ENCODE measurements around the gene EBF4.

Gene EBF4

GRCh38 chr20:2729791-2730190 is 37.2 kb downstream of the EBF4 start:
- no peak overlapping the region for H3K4me3 ChIP-seq (ENCODE audit: low read depth, low read length)
- H3K4me1 ChIP-seq, result no peaks in the 10 kb centered on the region
- no peak for TF ChIP-seq CTCF (IDR thresholded peaks at IDR 0.05)
- H3K27ac ChIP-seq, result no peak overlapping the region
- H3K9ac ChIP-seq, result no peak overlapping the region
- no peak overlapping the region for H2AFZ ChIP-seq
- H3K4me2 ChIP-seq (ENCODE audit: low read length), result no peak overlapping the region
- H3K27me3 ChIP-seq (ENCODE audit: control insufficient read depth, insufficient read depth, low read length), result no peaks in the 10 kb centered on the region
- no peaks in the 10 kb centered on the region for H3K9me3 ChIP-seq (ENCODE audit: control insufficient read depth, low read length)
- no peaks in the 10 kb centered on the region for H3K36me3 ChIP-seq (ENCODE audit: control insufficient read depth, insufficient read depth, low read length)
- no peaks in the 10 kb centered on the region for H3K79me2 ChIP-seq

- Histone ChIP-seq H3K27ac (no peak overlapping the region), H3K4me3 (ENCODE audit: low read depth, low read length) (no peak overlapping the region), H3K4me1 (no peaks in the 10 kb centered on the region), H3K79me2 (no peaks in the 10 kb centered on the region), H3K27me3 (ENCODE audit: control insufficient read depth, insufficient read depth, low read length) (no peaks in the 10 kb centered on the region), H3K9me3 (ENCODE audit: control insufficient read depth, low read length) (no peaks in the 10 kb centered on the region), H3K4me2 (ENCODE audit: low read length) (no peak overlapping the region), H3K9ac (no peak overlapping the region), H3K36me3 (ENCODE audit: control insufficient read depth, insufficient read depth, low read length) (no peaks in the 10 kb centered on the region), H2AFZ (no peak overlapping the region)
- TF ChIP-seq CTCF (IDR thresholded peaks at IDR 0.05), result no peak
These were observed 42.3 kb downstream of the EBF4 start for GRCh38 chr20:2734899-2735298.

- no peaks in the 10 kb centered on the region for H3K9me3 ChIP-seq (ENCODE audit: control insufficient read depth, low read length)
- H3K27me3 ChIP-seq (ENCODE audit: control insufficient read depth, insufficient read depth, low read length), result no peaks in the 10 kb centered on the region
- H3K9ac ChIP-seq, result no peak overlapping the region
- TF ChIP-seq CTCF (IDR thresholded peaks at IDR 0.05), result no peak
- H3K4me1 ChIP-seq, result no peaks in the 10 kb centered on the region
- no peaks in the 10 kb centered on the region for H3K79me2 ChIP-seq
- no peak overlapping the region for H3K27ac ChIP-seq
- H3K4me2 ChIP-seq (ENCODE audit: low read length), result no peak overlapping the region
- H3K4me3 ChIP-seq (ENCODE audit: low read depth, low read length), result no peak overlapping the region
- no peak overlapping the region for H2AFZ ChIP-seq
- no peaks in the 10 kb centered on the region for H3K36me3 ChIP-seq (ENCODE audit: control insufficient read depth, insufficient read depth, low read length)
These were observed 43.9 kb downstream of the EBF4 start for GRCh38 chr20:2736441-2736840.

GRCh38 chr20:2738331-2739041 is 45.9 kb downstream of the EBF4 start:
- no peaks in the 10 kb centered on the region for H3K27me3 ChIP-seq (ENCODE audit: control insufficient read depth, insufficient read depth, low read length)
- H3K9me3 ChIP-seq (ENCODE audit: control insufficient read depth, low read length), result no peaks in the 10 kb centered on the region
- TF ChIP-seq CTCF (IDR thresholded peaks at IDR 0.05), result no peak
- H3K79me2 ChIP-seq, result no peaks in the 10 kb centered on the region
- H3K4me2 ChIP-seq (ENCODE audit: low read length), result no peak overlapping the region
- no peak overlapping the region for H3K9ac ChIP-seq
- no peak overlapping the region for H3K4me3 ChIP-seq (ENCODE audit: low read depth, low read length)
- H2AFZ ChIP-seq, result no peak overlapping the region
- H3K36me3 ChIP-seq (ENCODE audit: control insufficient read depth, insufficient read depth, low read length), result no peaks in the 10 kb centered on the region
- no peak overlapping the region for H3K27ac ChIP-seq
- no peaks in the 10 kb centered on the region for H3K4me1 ChIP-seq

GRCh38 chr20:2739042-2739398 is 46.4 kb downstream of the EBF4 start:
- no peak for TF ChIP-seq CTCF (IDR thresholded peaks at IDR 0.05)

More at GRCh38 chr20:2739042-2739398, 46.4 kb downstream of the EBF4 start:
- Histone ChIP-seq H2AFZ (no peak overlapping the region), H3K27me3 (ENCODE audit: control insufficient read depth, insufficient read depth, low read length) (no peaks in the 10 kb centered on the region), H3K4me1 (no peaks in the 10 kb centered on the region), H3K9me3 (ENCODE audit: control insufficient read depth, low read length) (no peaks in the 10 kb centered on the region), H3K27ac (no peak overlapping the region), H3K4me2 (ENCODE audit: low read length) (no peak overlapping the region), H3K4me3 (ENCODE audit: low read depth, low read length) (no peak overlapping the region), H3K36me3 (ENCODE audit: control insufficient read depth, insufficient read depth, low read length) (no peaks in the 10 kb centered on the region), H3K9ac (no peak overlapping the region), H3K79me2 (no peaks in the 10 kb centered on the region)
